Stimulated activated CD8-positive, alpha-beta memory T cell treated with anti-CD3 and anti-CD28 coated beads, Interleukin-7, amount 100 ng/mL, for 4 hours (primary cell): ENCODE data around the gene PTPRD.

Experiments used
- DNase-seq, 2 donors: peaks; one replicate each; pipeline ENCODE4 v3.0.0-alpha.2; 2020; ENCODE audit warnings: low read depth in 2 of 2

PTPRD gene

GRCh38 chr9:8863886-8864544 lies 1748.8 kb downstream of the PTPRD start:
- DNase-seq, result no peak

- DNase-seq, result no peak
Observed at GRCh38 chr9:8863069-8863468, 1749.7 kb downstream of the PTPRD start.

GRCh38 chr9:8860925-8861324 lies 1751.9 kb downstream of the PTPRD start:
- DNase-seq, result no peak

GRCh38 chr9:8860086-8860485 lies 1752.7 kb downstream of the PTPRD start:
- DNase-seq, result no peak

- DNase-seq, result no peak
Observed at GRCh38 chr9:8859416-8859815, 1753.4 kb downstream of the PTPRD start.

- DNase-seq, result no peak
Observed at GRCh38 chr9:8858596-8859161, 1754.1 kb downstream of the PTPRD start.

DNA sequence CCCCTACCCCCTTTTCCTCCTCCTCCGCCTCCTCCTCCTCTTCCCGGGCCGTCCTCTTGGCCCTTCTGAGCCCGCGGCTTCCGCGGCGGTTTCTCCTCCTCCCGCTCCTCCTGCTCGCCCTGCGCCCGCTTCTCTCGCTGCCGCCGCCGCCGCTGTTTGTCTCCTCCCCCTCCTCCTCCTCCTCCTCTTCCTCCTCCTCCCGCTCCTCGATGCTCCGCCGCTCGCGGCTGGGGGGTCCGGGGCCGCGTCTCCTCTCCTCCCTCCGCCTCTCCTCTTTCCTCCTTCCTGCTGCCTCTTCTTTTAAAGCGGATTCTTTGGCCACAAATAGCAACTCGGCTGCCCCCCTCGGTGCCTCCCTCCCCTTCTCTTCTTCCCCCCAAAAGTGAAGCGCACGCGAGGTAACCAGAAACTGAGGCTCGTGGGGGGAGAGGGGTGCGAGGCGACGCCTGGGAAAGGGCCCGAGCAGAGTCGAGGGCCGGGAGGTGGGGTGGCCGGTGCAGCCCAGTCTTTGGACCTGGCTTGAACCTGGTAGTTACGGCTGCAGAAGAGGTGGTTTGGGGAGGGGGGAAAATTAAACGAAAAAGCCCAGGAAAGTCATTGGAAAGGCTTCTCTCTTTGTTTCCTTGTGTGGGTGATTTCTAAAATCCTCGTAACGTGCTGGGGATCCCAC lies 1754.7 kb downstream of the PTPRD start:
- DNase-seq, result no peak

DNA sequence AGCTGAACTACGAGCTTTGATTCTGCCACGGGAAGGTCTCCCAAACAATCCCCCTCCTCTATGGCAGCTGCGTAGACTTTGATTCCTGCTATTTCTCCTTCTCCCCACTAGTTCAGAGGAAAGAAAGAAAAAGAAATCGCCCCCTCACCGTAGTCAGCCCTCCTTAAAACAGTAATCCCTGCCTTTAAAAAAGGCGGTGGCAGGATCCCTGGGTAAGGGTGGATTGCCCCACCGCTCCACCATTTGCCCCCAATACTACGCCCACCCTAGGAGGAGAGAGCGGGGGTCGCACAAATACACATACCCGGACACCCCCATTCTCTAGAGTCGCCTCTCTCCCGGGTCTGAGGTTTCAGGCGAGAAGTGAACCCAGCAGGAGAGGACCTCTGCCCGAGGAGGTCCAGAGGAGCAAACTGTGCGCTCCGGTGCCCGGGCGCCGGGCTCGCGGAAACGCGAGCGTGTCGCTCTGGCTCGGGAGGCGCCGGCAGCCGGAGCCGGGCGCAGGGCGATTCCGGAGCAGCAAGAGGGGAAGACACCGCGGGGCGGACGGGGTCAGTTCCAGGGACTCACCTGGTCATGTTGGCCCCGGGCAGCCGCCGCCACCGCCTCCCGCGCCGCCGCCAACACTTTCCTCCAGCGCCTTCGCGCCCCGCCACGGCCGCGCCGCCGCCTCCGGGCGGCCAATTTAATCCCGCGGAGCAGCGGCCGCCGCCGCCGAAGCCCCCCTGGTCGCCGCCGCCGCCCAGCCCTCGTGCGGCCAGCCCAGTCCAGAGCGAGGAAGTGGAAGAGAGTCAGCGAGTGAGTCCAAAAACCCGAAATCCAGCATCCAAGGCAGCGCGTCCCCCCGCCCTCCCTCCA lies 1755.5 kb downstream of the PTPRD start:
- no peak for DNase-seq

DNA sequence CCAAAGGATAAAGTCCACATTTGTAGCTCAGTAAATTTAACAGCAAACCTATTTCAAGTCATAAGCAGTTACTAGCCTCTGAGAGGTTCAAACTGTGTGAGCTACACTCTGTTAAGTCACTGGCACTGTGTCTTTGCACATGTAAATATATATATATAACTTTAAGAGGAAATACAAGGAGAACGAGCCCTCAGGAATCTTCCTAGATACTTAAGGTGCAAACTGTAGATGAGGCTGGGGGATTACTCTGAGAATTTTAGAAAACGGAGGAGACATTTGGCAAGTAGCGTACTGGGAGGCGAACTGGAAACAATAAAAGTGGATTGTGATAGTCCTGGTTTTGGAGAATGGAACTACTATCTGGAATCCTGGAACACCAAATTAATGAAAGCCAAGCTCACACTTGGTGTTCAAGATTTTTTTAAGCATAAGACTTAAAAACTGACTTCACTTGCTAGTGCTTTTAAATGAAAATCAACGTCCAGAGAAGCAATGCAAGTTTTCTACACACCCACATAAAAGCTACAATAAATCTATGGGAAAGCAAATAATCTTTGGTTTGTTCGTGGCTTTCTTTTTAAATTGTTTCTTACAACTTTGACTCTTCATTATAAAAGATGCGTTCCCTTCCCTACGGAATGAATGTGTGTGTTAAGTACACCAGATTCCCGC lies 1756.3 kb downstream of the PTPRD start:
- no peak for DNase-seq

DNA sequence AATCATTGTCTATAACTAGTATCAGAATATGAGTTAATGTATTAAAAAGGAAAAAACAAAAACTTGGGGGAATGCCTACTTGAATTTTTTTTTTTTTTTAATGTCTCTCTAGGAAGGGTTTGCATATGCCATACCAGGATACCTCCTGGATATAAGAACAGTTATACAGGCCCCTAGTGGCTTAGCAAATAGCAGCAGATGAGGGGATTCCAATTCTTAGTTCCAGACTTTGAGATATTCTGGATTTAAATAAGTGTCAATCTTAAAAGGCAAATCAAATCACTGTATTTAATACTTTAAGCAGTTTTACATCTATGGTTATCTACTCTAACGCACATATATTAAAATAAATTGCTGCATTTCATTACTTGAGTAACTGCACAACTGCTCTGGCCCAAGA lies 1757.8 kb downstream of the PTPRD start:
- DNase-seq, result no peak

DNA sequence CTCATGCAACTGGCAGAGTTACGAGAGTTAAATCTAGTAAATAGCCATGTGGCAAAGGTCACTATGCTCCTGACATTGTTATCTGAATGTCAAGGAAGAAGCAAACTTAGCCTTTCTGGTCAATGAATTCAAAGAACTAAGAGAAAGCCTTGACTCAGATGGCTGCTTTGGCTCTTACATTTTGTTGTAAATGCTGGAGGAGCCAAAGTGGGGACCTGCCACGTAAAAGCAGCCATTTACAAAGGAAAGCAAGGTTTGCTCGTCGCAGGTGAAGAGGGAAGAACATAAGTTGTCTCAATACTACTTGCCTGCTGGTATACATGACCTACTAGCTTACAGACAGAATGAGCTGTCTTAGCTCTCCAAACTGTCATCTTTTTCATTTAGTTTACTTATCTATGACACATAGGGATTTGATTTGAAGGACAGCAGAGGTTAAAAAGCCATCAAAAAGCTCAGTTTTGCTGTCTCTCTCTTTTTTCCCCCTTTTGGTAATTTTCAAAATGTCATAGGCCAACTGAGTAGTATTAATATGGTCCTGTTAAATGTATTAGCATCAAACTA lies 1760.4 kb downstream of the PTPRD start:
- DNase-seq, result no peak

- no peak for DNase-seq
Observed at GRCh38 chr9:8850914-8851313, 1761.9 kb downstream of the PTPRD start.

- no peak for DNase-seq
Observed at GRCh38 chr9:8845808-8846207, 1767.0 kb downstream of the PTPRD start.

- no peak for DNase-seq
Observed at GRCh38 chr9:8845376-8845775, 1767.4 kb downstream of the PTPRD start.

DNA sequence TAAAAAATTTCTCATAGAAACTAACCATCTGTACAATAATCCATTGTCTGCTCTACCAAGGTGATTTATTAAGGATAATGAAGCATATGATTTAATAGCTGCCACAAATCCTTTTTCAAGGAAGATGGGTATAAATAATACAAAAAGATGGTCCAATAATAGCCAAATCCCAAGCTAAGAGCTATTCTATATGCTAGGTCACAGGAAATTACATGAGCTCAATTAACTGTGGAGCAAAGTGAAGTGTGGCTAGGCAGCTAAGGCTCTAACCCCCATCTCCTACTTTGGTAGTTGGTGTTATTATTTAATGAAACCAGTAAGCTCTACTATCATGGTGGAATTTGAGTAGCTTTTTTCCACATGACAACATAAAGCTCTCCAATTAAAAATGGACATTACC lies 1768.3 kb downstream of the PTPRD start:
- no peak for DNase-seq

DNA sequence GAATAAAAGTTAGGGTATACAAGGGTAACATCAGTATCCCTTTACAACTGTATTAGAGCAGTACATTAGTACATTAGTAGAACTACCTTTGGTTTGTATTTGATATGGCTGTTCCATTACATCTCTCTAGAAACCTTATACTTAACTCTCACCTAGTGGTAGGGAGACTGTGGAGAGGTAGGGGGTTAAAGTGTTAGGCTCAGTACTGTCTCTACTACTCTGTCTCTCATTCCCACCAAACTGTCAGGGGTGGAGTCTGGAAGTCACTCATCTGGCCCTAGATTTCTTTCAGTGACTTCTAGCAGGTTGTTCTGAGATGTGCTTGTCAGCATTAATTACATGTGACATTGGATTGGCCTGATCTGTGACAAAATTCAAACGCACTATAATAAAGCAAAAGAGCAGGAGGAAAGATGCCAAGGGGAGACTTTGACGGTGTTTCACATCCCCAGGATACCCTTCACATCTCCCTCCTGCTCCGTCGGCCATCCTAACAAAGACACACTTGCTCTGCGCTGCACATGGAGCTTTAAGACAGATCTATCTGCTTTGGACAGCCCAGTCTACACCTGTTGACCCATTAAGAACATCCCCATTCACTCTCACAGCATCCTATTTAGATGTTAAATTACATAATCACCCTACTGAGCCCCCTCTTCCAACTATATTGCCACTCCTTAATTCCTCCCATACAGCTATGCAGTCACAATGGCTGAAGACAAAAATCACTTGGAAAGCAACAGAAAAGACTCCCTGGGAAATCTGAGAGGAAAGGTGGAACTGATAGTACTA lies 1770.2 kb downstream of the PTPRD start:
- DNase-seq, result no peak

GRCh38 chr9:8838136-8838535 lies 1774.7 kb downstream of the PTPRD start:
- DNase-seq, result no peak

GRCh38 chr9:8835291-8835690 lies 1777.5 kb downstream of the PTPRD start:
- no peak for DNase-seq

- DNase-seq, result no peak
Observed at GRCh38 chr9:8832955-8833354, 1779.8 kb downstream of the PTPRD start.

DNA sequence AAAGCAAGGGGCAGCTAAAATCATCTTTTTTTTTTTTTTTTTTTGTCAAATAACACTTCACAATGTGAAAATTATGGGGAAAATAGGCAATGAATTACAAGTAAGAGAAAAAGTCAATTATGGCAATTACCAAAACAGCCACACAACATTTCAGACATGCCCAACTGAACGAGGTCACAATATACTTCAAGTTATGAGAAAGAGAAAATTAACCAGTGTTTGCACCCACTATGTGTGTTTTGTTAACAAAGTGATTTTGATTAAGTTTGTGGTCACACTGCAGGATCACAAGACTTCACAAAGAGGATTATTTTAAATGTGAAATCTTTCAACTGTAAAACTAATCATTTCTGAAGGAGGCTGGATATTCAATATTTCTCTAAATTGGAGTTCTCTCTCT lies 1780.4 kb downstream of the PTPRD start:
- no peak for DNase-seq

DNA sequence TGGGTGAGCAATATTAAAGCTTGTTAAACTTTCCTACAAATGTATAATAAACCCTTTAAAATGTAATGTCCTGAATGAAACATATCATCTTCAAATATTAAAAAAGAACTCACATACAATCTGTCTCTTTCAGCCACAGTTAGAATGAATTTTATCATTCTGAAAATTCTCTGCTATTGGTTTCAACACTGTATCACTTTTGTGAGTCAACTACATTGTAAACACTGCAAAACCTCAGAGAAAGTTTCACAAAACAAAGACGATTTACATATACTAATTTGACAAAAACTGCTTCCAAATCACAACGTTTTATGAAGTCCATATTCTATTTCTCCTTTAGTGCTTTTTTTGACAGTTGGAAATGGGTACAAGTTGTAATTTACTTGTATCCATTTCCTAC lies 1781.2 kb downstream of the PTPRD start:
- no peak for DNase-seq
